GM23248 (cell line): ENCODE data around the gene RNF217. TPM values are rescaled to one million over a fixed set of nuclear protein-coding genes. Genes with fewer than 3 reads are reported as not detected.

ENCODE experiments used
- DNase-seq: peaks from one replicate; pipeline ENCODE4 v3.0.0-alpha.2; 2015
- H2AFZ ChIP-seq: fragments of 200-600 bp; sonication (generic); 2 replicates; pipeline ENCODE4 v1.6.1; 2016; ENCODE audit warnings: antibody characterized with exemption
- H3F3A ChIP-seq: fragments of 200-600 bp; sonication (generic); 2 replicates; pipeline ENCODE4 v1.6.1; 2016; ENCODE audit warnings: mild to moderate bottlenecking, antibody characterized with exemption, mixed run types; ENCODE audit not compliant: insufficient read depth
- H3K27ac ChIP-seq: fragments of 200-600 bp; sonication (generic); 2 replicates; pipeline ENCODE4 v1.5.1; 2016; ENCODE audit warnings: mild to moderate bottlenecking
- H3K27me3 ChIP-seq: fragments of 200-600 bp; sonication (generic); replicated peaks from 2 replicates; pipeline ENCODE4 v1.6.1; 2016; ENCODE audit warnings: mild to moderate bottlenecking; ENCODE audit not compliant: insufficient read depth
- H3K36me3 ChIP-seq: fragments of 200-600 bp; sonication (generic); 2 replicates; pipeline ENCODE4 v1.6.1; 2016; ENCODE audit warnings: low read depth, mild to moderate bottlenecking
- H3K4me1 ChIP-seq: fragments of 200-600 bp; sonication (generic); 2 replicates; pipeline ENCODE4 v1.6.1; 2016; ENCODE audit warnings: mild to moderate bottlenecking; ENCODE audit not compliant: insufficient read depth
- H3K4me2 ChIP-seq: fragments of 200-600 bp; sonication (generic); one replicate; pipeline ENCODE4 v1.6.1; 2016; ENCODE audit warnings: mild to moderate bottlenecking; ENCODE audit not compliant: unreplicated experiment
- H3K4me3 ChIP-seq: fragments of 200-600 bp; sonication (generic); 2 replicates; pipeline ENCODE4 v1.5.1; 2016; ENCODE audit warnings: mild to moderate bottlenecking
- H3K79me2 ChIP-seq: fragments of 200-600 bp; sonication (generic); 2 replicates; pipeline ENCODE4 v1.6.1; 2016; ENCODE audit warnings: mild to moderate bottlenecking; ENCODE audit not compliant: insufficient read depth
- H3K9ac ChIP-seq: fragments of 200-600 bp; sonication (generic); 2 replicates; pipeline ENCODE4 v1.6.1; 2016; ENCODE audit warnings: mild to moderate bottlenecking
- H3K9me2 ChIP-seq: fragments of 200-600 bp; sonication (generic); 2 replicates; pipeline ENCODE4 v1.6.1; 2016; ENCODE audit warnings: mixed run types, mild to moderate bottlenecking, moderate library complexity; ENCODE audit not compliant: insufficient read depth
- H3K9me3 ChIP-seq: fragments of 200-600 bp; sonication (generic); one replicate; pipeline ENCODE4 v1.6.1; 2017; ENCODE audit warnings: low read depth
- H4K20me1 ChIP-seq: fragments of 200-600 bp; sonication (generic); 2 replicates; pipeline ENCODE4 v1.6.0; 2016; ENCODE audit not compliant: insufficient read depth
- EZH2 ChIP-seq: fragments of 200-600 bp; sonication (generic); IDR thresholded peaks from 2 replicates; pipeline ENCODE4 v1.6.1; 2018; ENCODE audit warnings: antibody characterized with exemption, mild to moderate bottlenecking; ENCODE audit not compliant: insufficient read depth, poor library complexity, severe bottlenecking
- EZH2phosphoT487 ChIP-seq: fragments of 200-600 bp; sonication (generic); IDR thresholded peaks from 2 replicates; pipeline ENCODE4 v1.6.1; 2018; ENCODE audit warnings: antibody characterized with exemption, moderate library complexity, mild to moderate bottlenecking, low read depth; ENCODE audit not compliant: insufficient read depth
- WGBS, 2 experiments: methylation state at CpG; one replicate each; pipeline ENCODE4 v1.1.6; 2015 to 2017; ENCODE audit warnings: low lambda C conversion rate in 2 of 2, low coverage in 1 of 2; ENCODE audit errors: missing lambda C conversion rate in 2 of 2; 5-methylcytosine and 5-hydroxymethylcytosine counted together
- in situ Hi-C: fragments of 300-500 bp; cut with MboI; formaldehyde crosslinking; loops from 2 replicates; pipeline ENCODE4 v1.15.0; 2020
- polyA plus RNA-seq: library from polyadenylated mRNA; unstranded; fragments of >200 nt; fragmentation: Nextera tagmentation; extraction: Ambion mirVana; gene quantifications from 2 replicates; pipeline ENCODE4 v1.2.1, GENCODE V29; 2016
- total RNA-seq: library from RNA; depleted of rRNA; stranded (reverse); fragments of >200 nt; shearing (Covaris generic); gene quantifications from 2 replicates; pipeline ENCODE4 v1.2.3, GENCODE V29; 2014

RNF217 gene
- total and polyA plus RNA-seq, 2 experiments from 2014 or later: 3.2 to 10.9 TPM

DNA sequence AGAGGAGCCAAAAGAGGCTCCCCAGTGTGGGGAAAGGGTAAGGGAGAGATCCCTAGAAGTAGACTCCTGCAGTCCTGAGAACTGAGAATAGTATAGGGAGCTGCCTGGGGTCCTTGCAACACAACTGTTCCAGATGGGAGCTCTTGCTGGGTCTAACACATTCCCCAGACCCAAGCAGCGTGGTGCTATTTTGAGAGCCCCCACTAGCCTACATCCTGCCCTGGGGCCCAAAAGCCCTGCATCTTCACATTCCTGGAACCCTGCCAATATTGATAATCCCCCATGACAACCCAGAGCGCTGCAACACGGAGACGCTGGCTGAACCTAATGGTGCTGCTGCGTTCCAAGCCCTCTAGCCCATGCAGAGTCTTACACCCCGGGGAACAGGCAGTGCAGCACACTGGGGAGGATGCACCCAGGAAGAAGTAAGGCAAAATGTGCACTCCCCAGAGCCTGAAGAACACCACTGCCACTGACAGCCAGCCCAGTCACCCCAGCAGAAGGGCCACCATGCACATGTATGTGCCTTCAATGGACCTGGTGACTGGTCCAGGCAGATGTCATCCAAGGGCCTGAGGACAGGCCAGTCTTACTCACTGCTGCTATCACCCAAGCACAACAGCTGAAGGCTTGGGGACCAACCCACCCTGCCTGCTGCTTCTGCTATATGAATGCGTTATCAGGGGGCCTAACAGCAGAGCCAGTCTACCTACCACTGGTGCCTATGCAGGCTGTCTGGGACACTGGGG lies 7.0 kb upstream of the RNF217 start:
- Histone ChIP-seq H3K27ac (no peak overlapping the region), H2AFZ (no peak overlapping the region), H3K36me3 (no peaks in the 10 kb centered on the region), H3K79me2 (peaks cover 3% of the 10 kb centered on the region; the same call in 1 of the 2 replicates), H3F3A (peaks cover 2% of the 10 kb centered on the region; the same call in 1 of the 2 replicates), H3K4me2 (no peak overlapping the region), H3K27me3 (no peaks in the 10 kb centered on the region), H3K9me2 (no peaks in the 10 kb centered on the region), H3K4me3 (no peak overlapping the region), H3K4me1 (no peaks in the 10 kb centered on the region), H3K9me3 (no peaks in the 10 kb centered on the region), H4K20me1 (no peaks in the 10 kb centered on the region), H3K9ac (no peak overlapping the region)
- WGBS, 2 experiments: 66 to 80% methylated on average over 7 of the region's 7 CpGs
- in situ Hi-C loops: no loop called here
- no peak for TF ChIP-seq EZH2phosphoT487
- no peak for TF ChIP-seq EZH2
- DNase-seq: no peak

DNA sequence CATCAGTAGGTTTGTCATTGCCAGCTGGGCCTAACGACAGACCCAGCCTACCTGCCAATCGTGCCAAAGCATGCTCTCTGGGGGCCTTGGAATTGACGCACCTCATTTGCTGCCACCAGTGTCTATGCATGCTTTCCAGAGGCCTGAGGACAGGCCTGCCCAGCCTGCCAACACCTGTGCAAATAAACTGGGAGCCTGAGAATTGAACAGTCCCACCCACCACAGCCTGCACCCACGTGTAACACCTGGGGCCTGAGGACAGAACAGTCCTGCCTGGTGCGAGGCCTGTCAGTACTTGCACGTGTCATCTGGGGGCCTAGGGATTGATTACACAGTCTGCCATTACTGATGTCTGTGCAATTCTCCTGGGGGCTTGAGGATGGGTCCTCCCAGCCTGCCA lies 6.2 kb upstream of the RNF217 start:
- peaks cover 10% of the 10 kb centered on the region for H3K79me2 ChIP-seq
- no peak for TF ChIP-seq EZH2phosphoT487
- TF ChIP-seq EZH2: no peak
- H3K4me3 ChIP-seq: no peak overlapping the region
- DNase-seq: no peak
- H3K9me2 ChIP-seq: no peaks in the 10 kb centered on the region
- no peaks in the 10 kb centered on the region for H4K20me1 ChIP-seq
- no peak overlapping the region for H2AFZ ChIP-seq
- no peaks in the 10 kb centered on the region for H3K36me3 ChIP-seq
- in situ Hi-C loops: no loop called here
- H3K4me2 ChIP-seq: no peak overlapping the region
- H3K9ac ChIP-seq: no peak overlapping the region
- H3K27me3 ChIP-seq: no peaks in the 10 kb centered on the region
- H3K4me1 ChIP-seq: peaks cover 6% of the 10 kb centered on the region
- no peak overlapping the region for H3K27ac ChIP-seq
- 83 to 94% methylated on average over 6 of the region's 6 CpGs for WGBS, 2 experiments
- H3F3A ChIP-seq: peaks cover 9% of the 10 kb centered on the region; the same call in 1 of the 2 replicates
- no peaks in the 10 kb centered on the region for H3K9me3 ChIP-seq

DNA sequence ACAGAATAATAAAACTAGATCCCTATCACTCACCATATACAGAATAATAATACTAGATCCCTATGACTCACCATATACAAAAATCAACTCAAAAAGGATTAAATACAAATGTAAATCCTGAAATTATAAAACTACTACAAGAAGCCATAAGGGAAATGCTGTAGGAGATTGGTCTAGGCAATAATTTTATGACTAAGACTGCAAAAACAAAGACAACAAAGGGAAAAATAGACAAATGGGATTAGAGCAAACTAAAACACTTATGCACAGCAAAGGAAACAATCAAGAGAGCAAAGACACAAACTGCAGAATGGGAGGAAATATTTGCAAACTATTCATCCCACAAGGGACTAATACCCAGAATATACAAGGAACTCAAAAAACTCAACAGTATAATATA lies 4.1 kb upstream of the RNF217 start:
- H3K4me2 ChIP-seq: no peak overlapping the region
- TF ChIP-seq EZH2phosphoT487: no peak
- no peak for TF ChIP-seq EZH2
- no peak overlapping the region for H3K27ac ChIP-seq
- H2AFZ ChIP-seq: no peak overlapping the region
- H3K79me2 ChIP-seq: peaks cover 27% of the 10 kb centered on the region
- H3K9me3 ChIP-seq: no peaks in the 10 kb centered on the region
- no peak overlapping the region for H3K4me3 ChIP-seq
- no peaks in the 10 kb centered on the region for H3K9me2 ChIP-seq
- no peak overlapping the region for H3K9ac ChIP-seq
- DNase-seq: no peak
- H3K27me3 ChIP-seq: no peaks in the 10 kb centered on the region
- no peaks in the 10 kb centered on the region for H3K36me3 ChIP-seq
- in situ Hi-C loops: no loop called here
- peaks cover 16% of the 10 kb centered on the region for H3F3A ChIP-seq
- peaks cover 9% of the 10 kb centered on the region for H3K4me1 ChIP-seq
- H4K20me1 ChIP-seq: no peaks in the 10 kb centered on the region

DNA sequence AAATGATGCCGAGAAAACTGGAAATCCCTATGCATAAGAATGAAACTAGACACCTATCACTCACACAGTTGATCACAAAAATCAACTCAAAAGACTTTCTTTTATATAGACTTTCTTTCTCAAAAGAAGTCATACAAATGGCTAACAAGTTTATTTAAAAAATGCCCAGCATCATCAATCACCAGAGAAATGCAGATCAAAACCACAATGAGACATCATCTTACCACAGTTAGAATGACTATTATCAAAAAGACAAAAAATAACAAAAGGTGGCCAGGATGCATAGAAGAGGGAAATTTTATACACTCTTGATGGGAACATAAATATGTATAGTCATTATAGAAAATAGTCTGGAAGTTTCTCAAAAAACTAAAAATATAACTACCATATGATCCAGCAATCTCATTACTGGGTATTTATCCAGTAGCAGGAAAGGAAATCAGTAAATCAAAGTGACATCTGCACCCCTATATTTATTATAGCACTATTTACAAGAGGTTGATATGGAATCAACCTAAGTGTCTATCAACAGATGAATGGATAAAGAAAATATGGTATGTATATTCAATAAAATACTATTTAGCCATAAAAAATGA lies 3.4 kb upstream of the RNF217 start:
- Histone ChIP-seq H3K27ac (no peak overlapping the region), H3K4me1 (peaks cover 9% of the 10 kb centered on the region), H3K36me3 (no peaks in the 10 kb centered on the region), H3K9me2 (no peaks in the 10 kb centered on the region), H3K79me2 (peaks cover 34% of the 10 kb centered on the region), H2AFZ (no peak overlapping the region), H3F3A (peaks cover 23% of the 10 kb centered on the region), H3K27me3 (no peaks in the 10 kb centered on the region), H3K4me2 (no peak overlapping the region), H4K20me1 (no peaks in the 10 kb centered on the region), H3K4me3 (no peak overlapping the region), H3K9ac (no peak overlapping the region), H3K9me3 (no peaks in the 10 kb centered on the region)
- TF ChIP-seq EZH2: no peak
- TF ChIP-seq EZH2phosphoT487: no peak
- peak; percentile 17 for DNase-seq
- WGBS, 2 experiments: 95 to 100% methylated on average over 1 of the region's 1 CpG
- in situ Hi-C loops: no loop called here
